KMS-11 (cell line): ENCODE results near the gene MCOLN1.
"Not testable (repeated sequence)": the region's sequence is repeated elsewhere in the genome, so short reads cannot be mapped to it uniquely, and the experiment has no call there.

ENCODE experiments used
- H2AFZ ChIP-seq: fragments of 200-600 bp; sonication (generic); 2 replicates; pipeline ENCODE4 v1.6.1; 2016; ENCODE audit warnings: antibody characterized with exemption, mixed run types, low read depth
- H3K27ac ChIP-seq: fragments of 200-600 bp; sonication (generic); 2 replicates; pipeline ENCODE4 v1.6.1; 2016; ENCODE audit warnings: mild to moderate bottlenecking, mixed run types
- H3K27me3 ChIP-seq: fragments of 200-600 bp; sonication (generic); 2 replicates; pipeline ENCODE4 v1.6.1; 2017; ENCODE audit warnings: mild to moderate bottlenecking, low read depth, mixed run types, moderate library complexity; ENCODE audit not compliant: insufficient read depth
- H3K36me3 ChIP-seq: fragments of 200-600 bp; sonication (generic); 2 replicates; pipeline ENCODE4 v1.6.1; 2017; ENCODE audit warnings: mild to moderate bottlenecking, mixed run types; ENCODE audit not compliant: insufficient read depth
- H3K4me1 ChIP-seq: fragments of 200-600 bp; sonication (generic); 2 replicates; pipeline ENCODE4 v1.6.1; 2016; ENCODE audit warnings: mild to moderate bottlenecking, low read depth, mixed run types; ENCODE audit not compliant: poor library complexity, severe bottlenecking
- H3K4me2 ChIP-seq: fragments of 200-600 bp; sonication (generic); 2 replicates; pipeline ENCODE4 v1.7.0; 2016; ENCODE audit warnings: mild to moderate bottlenecking, mixed run types
- H3K4me3 ChIP-seq: fragments of 200-600 bp; sonication (generic); IDR thresholded peaks from 2 replicates; pipeline ENCODE4 v1.6.1; 2017; ENCODE audit warnings: low read depth, low read length, mixed read lengths; ENCODE audit not compliant: insufficient read depth
- H3K79me2 ChIP-seq: fragments of 200-600 bp; sonication (generic); 2 replicates; pipeline ENCODE4 v1.6.1; 2016; ENCODE audit warnings: low read depth, mixed run types; ENCODE audit not compliant: insufficient read depth
- H3K9ac ChIP-seq: fragments of 200-600 bp; sonication (generic); 2 replicates; pipeline ENCODE4 v1.6.1; 2016; ENCODE audit warnings: mild to moderate bottlenecking, mixed run types
- H4K20me1 ChIP-seq: fragments of 200-600 bp; sonication (generic); 2 replicates; pipeline ENCODE4 v1.6.1; 2016; ENCODE audit warnings: mild to moderate bottlenecking, mixed run types; ENCODE audit not compliant: insufficient read depth
- TF ChIP-seq, protein P1 (sequence below): fragments of 200-600 bp; sonication (generic); conservative IDR thresholded peaks from 2 replicates; pipeline ENCODE4 v1.6.1; 2017; ENCODE audit warnings: low read depth, mild to moderate bottlenecking, antibody characterized with exemption, low read length, moderate library complexity, mixed read lengths

The MCOLN1 gene

DNA sequence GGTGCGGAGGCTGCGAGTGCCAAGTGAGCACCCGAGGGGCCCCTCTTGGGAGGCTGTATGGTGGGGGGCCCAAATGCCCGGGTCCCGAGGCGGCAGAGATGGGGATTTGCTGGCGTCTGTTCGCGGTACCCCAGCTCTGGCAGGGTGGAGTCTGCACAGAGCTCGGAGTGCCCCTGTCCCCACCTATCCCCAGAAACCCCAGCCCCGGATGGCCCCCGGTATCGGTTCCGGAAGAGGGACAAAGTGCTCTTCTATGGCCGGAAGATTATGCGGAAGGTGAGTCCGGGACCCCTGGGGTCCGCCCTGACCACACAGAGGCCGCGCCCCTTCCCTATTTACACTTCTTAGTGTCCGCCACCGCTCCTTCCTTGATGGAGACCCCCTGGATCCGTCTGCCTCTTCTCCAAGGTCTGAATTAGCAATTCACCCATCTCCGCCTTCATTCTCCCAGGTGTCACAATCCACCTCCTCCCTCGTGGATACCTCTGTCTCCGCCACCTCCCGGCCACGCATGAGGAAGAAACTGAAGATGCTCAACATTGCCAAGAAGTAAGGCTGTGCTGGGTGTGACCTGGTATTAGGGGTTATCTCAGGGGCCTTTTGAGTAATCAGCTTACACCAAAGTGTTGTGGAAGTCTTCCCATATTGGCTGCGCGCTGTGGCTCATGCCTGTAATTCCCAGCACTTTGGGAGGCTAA is 13.7 kb downstream of the MCOLN1 start:
- Histone ChIP-seq H3K4me1 (peaks cover 4% of the 10 kb centered on the region), H3K9ac (peak overlapping the region; percentile 30; the same call in 1 of the 2 replicates), H3K27me3 (no peaks in the 10 kb centered on the region), H4K20me1 (no peaks in the 10 kb centered on the region), H3K27ac (no peak overlapping the region), H3K4me2 (peak overlapping the region; percentile 73), H3K79me2 (no peaks in the 10 kb centered on the region), H2AFZ (peak overlapping the region; percentile 90), H3K4me3 (no peak overlapping the region), H3K36me3 (no peaks in the 10 kb centered on the region)
- TF ChIP-seq, protein P1, sequence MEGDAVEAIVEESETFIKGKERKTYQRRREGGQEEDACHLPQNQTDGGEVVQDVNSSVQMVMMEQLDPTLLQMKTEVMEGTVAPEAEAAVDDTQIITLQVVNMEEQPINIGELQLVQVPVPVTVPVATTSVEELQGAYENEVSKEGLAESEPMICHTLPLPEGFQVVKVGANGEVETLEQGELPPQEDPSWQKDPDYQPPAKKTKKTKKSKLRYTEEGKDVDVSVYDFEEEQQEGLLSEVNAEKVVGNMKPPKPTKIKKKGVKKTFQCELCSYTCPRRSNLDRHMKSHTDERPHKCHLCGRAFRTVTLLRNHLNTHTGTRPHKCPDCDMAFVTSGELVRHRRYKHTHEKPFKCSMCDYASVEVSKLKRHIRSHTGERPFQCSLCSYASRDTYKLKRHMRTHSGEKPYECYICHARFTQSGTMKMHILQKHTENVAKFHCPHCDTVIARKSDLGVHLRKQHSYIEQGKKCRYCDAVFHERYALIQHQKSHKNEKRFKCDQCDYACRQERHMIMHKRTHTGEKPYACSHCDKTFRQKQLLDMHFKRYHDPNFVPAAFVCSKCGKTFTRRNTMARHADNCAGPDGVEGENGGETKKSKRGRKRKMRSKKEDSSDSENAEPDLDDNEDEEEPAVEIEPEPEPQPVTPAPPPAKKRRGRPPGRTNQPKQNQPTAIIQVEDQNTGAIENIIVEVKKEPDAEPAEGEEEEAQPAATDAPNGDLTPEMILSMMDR: no peak

GRCh38 chr19:7538990-7539389 is 16.6 kb downstream of the MCOLN1 start:
- not testable (repeated sequence) for H3K27me3 ChIP-seq, H3K36me3 ChIP-seq, H3K9ac ChIP-seq, H3K27ac ChIP-seq, H2AFZ ChIP-seq, H4K20me1 ChIP-seq, H3K4me1 ChIP-seq, H3K4me2 ChIP-seq, H3K79me2 ChIP-seq, H3K4me3 ChIP-seq

- H3K79me2 ChIP-seq: no peaks in the 10 kb centered on the region
- H3K27ac ChIP-seq: no peak overlapping the region
- no peak overlapping the region for H3K4me3 ChIP-seq
- TF ChIP-seq, protein P1: no peak
- H3K27me3 ChIP-seq: no peaks in the 10 kb centered on the region
- H3K36me3 ChIP-seq: no peaks in the 10 kb centered on the region
- H3K4me1 ChIP-seq: peaks cover 4% of the 10 kb centered on the region
- H3K4me2 ChIP-seq: no peak overlapping the region
- H4K20me1 ChIP-seq: no peaks in the 10 kb centered on the region
- H3K9ac ChIP-seq: no peak overlapping the region
- H2AFZ ChIP-seq: no peak overlapping the region
Observed at GRCh38 chr19:7539827-7540425, 17.5 kb downstream of the MCOLN1 start.

GRCh38 chr19:7540761-7541474 is 18.5 kb downstream of the MCOLN1 start:
- Histone ChIP-seq H3K4me2 (no peak overlapping the region), H3K4me1 (peaks cover 4% of the 10 kb centered on the region), H4K20me1 (no peaks in the 10 kb centered on the region), H3K27ac (no peak overlapping the region), H3K4me3 (no peak overlapping the region), H3K79me2 (no peaks in the 10 kb centered on the region), H3K9ac (no peak overlapping the region), H2AFZ (no peak overlapping the region), H3K36me3 (no peaks in the 10 kb centered on the region), H3K27me3 (no peaks in the 10 kb centered on the region)
- TF ChIP-seq, protein P1: no peak
